ENCODE results near the gene STAT4.

Gene STAT4

DNA sequence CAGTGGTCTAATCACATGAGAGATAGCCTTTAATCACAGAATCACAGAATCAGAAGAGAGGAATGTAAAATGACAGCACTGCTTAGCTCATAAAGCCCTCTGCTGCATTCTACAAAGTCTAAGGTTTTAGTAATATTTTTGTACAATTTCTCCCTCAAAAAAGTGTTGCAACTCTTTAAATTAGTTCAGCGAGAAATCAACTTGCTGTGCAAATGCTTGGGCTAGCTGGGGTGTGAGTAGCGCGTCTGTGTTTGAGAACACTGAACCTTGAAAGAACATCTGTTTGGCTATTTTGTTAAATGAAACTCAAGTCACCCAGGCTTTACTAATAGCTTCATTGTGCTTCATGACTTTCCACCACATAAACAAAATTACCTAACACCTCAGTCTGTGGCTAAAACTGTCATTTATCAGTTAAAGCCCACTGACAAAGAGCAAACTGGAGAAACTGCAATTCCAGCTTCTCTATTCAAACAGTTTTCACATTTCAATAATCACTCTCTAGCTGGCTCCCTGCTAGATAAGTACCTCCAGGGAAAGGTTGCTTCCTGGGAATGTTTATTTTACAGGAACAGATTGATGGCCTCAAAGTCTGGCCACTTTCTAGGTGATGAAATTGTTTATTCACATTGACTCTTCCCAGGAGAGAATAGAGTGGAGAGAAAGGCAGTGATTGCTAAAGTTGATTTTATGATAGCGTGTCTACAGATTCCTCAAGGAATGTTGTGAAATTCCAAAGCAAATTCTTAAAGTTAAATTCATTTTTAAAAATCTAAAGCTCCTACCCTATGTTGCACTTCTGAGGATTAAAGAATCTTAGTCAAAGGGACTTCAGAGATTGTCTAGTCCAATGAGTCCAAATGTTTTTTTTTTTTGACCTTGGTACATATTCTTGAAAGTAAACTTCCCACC is 100.8 kb downstream of the STAT4 start:
- TF ChIP-seq POLR2A (IDR thresholded peaks at IDR 0.05; ENCODE audit: low read depth, low read length), result no peak
- no peak for FAIRE-seq
- DNase-seq (ENCODE audit: insufficient read length, low spot score), result no peak

DNA sequence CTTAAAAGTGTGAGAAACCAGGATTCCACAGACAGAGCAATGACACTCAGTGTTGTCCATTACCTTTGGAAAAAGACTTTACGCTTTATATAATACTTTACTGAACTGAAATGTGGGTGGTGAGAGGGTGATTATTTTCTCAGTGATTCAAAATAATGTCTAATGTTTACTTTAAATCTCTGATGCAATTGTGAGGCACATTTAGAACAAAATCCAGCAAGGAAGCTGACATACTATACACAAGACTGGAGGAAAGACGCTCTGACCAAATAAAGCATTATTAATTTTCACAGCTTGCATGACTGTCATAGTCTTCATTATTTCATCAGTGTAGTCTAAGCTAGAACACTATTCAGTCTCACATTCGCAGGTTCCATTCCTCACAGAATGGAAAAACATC is 102.7 kb downstream of the STAT4 start:
- TF ChIP-seq POLR2A (IDR thresholded peaks at IDR 0.05; ENCODE audit: low read depth, low read length), result no peak
- FAIRE-seq, result no peak
- DNase-seq (ENCODE audit: insufficient read length, low spot score), result no peak

DNA sequence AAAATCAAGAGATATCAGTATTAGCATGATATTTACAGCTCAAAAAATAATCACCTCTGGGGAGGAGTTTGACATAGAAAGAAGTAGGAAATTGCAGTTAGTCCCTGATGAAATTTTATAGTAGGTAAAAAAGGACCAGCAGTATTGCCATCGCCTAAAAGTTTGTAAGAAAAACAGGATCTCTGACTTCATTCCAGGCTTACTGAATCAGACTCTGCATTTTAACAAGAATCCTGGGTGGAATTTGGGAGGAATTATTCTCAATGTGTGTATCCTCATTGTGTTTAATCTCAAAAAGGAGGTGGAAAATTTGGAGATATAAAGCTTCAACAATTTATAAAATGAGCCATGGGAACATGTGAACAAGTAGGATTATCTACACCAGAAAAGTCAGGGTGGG is 105.7 kb downstream of the STAT4 start:
- DNase-seq (ENCODE audit: insufficient read length, low spot score), result no peak
- TF ChIP-seq POLR2A (IDR thresholded peaks at IDR 0.05; ENCODE audit: low read depth, low read length), result no peak
- FAIRE-seq, result no peak

DNA sequence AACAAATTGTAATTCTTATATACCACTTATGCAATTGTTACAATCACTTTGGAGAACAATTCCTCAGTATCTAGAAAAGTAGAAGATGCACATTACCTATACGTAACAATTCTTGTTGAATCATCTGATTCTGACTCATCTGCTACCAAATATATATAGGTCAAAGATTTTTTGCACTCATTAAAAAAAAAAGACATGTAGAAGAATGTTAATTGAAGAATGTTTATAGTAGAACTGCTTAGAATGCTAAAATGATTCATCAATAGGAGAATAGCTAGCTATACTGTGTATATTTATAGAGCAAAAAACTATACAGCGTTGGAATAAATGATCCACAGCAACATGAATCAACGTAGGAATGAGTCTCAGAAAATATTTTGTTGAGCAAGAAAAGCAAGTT is 107.4 kb downstream of the STAT4 start:
- FAIRE-seq (no peak), DNase-seq (ENCODE audit: insufficient read length, low spot score) (no peak)
- TF ChIP-seq POLR2A (IDR thresholded peaks at IDR 0.05; ENCODE audit: low read depth, low read length), result no peak

DNA sequence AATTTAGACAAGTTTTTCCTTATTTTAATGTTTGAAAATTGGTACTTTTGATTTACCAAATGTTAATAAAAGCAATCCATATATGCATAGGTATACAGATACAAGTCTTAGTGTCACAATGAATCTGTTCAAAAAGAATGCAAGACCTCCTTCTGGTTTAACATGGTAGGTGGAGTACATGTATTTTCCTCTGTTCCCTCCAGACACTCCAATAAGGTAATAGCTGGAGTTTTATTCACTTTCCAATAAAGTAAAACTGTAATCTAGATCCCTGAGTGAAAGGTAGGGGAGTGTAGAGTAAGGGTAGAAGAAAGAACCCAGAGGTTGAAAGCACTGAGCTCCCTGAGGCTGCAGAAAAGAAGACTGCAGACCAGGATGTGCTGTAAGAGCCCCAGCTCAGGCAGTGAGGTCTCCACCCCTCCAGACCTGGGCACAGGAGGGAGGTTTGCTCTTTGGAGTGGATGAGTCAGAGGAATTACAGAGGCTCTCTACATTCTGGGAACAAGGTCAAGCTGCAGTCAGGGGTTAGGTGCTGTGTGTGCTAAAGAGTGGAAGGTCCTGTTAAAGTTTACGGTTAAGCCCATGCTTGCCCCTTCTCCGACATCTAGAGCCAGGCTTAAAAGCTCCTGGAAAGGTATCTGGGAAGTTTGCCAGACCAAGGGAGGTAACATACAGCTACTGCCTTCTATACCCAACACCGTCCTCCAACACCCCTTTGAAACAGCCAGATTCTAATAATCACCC is 109.2 kb downstream of the STAT4 start:
- FAIRE-seq (peak; percentile 97), DNase-seq (ENCODE audit: insufficient read length, low spot score) (peak; percentile 59)
- TF ChIP-seq POLR2A (IDR thresholded peaks at IDR 0.05; ENCODE audit: low read depth, low read length), result no peak

DNA sequence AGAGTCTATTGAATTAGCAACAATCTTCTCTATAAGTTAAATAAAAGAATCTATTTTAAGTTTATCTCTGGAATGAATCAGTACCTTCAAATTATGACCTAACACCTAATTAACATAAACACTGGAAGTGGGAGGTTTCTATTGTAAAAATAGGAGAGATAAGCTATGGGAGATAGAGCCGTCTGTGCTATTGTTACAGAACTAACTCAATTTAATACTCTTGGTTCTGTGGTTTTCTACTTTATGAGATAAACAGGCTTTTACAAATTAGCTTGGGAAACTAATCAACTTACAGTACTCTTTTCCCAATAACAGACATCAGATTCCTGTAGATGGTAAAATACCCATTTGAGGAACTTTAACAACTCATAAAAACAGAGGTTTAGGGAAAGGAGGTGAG is 111.2 kb downstream of the STAT4 start:
- no peak for TF ChIP-seq POLR2A (IDR thresholded peaks at IDR 0.05; ENCODE audit: low read depth, low read length)
- FAIRE-seq (no peak), DNase-seq (ENCODE audit: insufficient read length, low spot score) (no peak)

DNA sequence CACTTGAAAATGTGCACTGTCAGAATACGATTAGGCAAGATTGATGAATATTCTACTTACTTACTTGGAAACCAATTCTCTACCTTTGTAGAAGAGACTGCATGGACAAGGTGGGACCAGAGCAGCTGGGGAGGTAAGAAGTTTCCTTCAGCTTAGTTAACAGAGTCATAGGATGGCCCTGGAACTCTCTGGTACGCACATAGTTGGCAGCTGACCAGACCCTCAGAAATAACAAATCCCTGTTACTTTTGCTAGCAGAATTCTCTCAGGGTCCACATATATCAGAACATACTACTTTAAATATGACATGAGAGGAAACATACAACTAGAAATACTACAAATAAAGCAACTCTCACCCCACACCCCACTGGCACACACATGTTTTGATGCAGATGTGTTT is 112.1 kb downstream of the STAT4 start:
- no peak for TF ChIP-seq POLR2A (IDR thresholded peaks at IDR 0.05; ENCODE audit: low read depth, low read length)
- DNase-seq (ENCODE audit: insufficient read length, low spot score) (no peak), FAIRE-seq (no peak)

DNA sequence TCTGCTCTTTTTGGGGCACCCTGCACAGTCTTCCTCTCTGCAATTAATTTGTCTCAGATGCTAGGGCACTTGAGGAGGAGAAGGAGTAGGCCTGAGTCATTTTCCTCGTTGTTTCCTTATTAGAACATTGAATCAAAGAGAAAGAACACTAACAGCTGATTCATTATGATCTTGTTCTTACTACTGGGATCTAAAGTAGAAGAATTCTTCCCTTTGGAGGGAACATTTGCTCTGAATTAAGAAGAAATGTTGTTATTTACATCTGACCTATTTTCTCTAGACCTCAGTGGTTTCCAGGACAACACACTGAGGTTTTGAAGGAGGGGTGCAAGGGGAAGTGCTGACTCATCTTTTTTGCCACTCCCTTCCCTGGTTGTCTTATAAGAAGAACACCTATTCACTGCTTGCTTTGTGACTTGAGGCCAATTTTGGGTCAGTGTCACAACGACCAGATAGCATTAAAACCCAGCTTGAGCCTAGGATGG is 112.5 kb downstream of the STAT4 start:
- DNase-seq (ENCODE audit: insufficient read length, low spot score) (no peak), FAIRE-seq (peak; percentile 82)
- no peak for TF ChIP-seq POLR2A (IDR thresholded peaks at IDR 0.05; ENCODE audit: low read depth, low read length)

DNA sequence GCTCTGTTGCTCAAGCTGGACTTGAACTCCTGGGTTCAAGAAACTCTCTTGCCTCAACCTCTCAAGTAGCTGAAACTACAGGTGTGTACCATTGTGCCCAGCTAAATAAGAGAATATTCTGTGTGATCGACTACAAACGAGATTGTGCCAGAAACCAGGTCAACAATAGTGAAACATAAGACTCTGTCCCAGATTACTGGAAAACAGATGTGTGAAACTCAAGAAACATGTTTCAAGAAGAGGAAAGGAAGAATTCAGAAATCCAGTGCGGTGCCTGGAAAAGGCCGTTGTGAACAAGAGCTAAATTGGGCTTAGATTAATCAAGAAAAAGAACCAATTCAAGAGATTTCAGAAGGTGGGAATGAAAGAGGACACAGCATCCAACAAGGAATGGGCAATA is 113.4 kb downstream of the STAT4 start:
- FAIRE-seq (no peak), DNase-seq (ENCODE audit: insufficient read length, low spot score) (no peak)
- no peak for TF ChIP-seq POLR2A (IDR thresholded peaks at IDR 0.05; ENCODE audit: low read depth, low read length)

DNA sequence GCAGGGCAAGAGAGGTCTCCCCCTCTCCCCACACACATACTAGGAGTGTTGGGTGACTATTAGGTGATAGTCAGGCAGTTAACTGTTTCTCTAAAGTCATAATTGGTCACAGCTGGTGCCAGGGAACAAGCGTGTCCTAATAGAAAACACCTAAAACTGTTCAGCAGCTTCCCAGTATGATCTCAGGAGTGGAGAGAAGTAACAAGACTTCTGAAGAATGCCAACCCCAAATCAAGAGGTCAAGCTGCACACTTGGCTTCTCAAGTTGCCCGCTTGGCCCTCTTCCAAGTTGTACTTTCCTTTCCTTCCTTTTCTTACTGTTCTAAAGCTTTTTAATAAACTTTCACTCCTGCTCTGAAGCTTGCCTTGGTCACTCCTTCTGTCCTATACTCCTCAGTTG is 114.4 kb downstream of the STAT4 start:
- no peak for TF ChIP-seq POLR2A (IDR thresholded peaks at IDR 0.05; ENCODE audit: low read depth, low read length)
- FAIRE-seq, result no peak

DNA sequence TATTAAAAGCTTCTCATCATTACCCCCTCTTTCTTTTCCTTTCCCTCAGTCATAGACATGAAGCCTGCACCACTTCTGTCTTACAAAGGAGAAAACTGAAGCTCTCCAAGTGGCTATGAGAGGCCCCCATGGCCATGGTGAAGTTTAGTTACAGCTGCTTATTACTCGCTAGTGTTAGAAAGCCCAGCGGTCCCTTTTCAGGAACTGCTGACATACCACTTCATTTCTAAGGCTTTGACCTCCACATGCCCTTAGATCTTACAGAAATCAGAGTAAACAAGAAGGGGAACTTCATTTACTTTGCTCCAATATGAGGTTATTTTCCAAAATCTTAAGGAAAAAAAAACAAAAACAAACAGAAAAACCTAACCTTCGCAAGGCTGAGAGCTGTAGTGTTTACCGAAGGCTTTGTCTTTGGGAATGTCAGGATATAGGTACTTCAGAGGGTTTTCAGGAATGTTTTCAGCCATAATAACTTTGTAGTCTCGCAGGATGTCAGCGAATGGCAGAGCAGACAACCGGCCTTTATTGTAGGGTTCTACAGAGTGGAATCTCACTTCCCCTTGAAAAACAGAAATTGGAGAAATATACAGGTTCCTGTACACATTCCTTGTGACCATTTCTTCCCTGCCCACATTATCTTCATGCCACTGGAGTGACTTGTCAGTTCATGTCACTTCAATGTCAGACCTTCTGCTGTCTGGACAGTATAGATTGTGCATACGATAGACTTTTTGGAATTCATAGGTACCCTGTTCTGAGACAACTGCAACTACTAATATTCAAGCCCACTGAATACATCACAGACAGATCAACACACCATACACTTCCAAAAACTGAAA is 118.0 kb downstream of the STAT4 start:
- FAIRE-seq, result no peak

More for the DNA sequence above, 114.4 kb downstream of the STAT4 start:
- no peak for DNase-seq (ENCODE audit: insufficient read length, low spot score)

DNA sequence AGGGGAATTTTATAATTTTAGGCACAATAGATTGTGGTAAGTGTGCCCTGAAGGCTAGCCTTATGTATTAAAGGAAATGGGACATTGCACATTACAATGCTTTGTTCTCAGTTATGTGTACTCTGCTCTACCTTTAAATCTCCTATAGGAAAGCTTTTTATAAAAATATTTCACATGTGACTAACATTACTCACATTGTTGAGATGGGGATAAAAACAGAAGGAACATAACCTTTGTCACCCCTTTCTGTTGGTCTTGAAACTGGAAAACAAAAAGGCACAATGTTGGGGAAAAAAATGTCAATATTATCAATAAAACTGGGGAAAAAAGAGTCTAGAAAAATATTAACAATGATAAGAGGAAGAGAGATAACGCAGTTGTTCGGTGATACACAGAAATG is 119.5 kb downstream of the STAT4 start:
- TF ChIP-seq POLR2A (IDR thresholded peaks at IDR 0.05; ENCODE audit: low read depth, low read length), result no peak
- DNase-seq (ENCODE audit: insufficient read length, low spot score), result no peak
- FAIRE-seq, result no peak

More for the DNA sequence above, 118.0 kb downstream of the STAT4 start:
- no peak for DNase-seq (ENCODE audit: insufficient read length, low spot score)
- no peak for TF ChIP-seq POLR2A (IDR thresholded peaks at IDR 0.05; ENCODE audit: low read depth, low read length)

DNA sequence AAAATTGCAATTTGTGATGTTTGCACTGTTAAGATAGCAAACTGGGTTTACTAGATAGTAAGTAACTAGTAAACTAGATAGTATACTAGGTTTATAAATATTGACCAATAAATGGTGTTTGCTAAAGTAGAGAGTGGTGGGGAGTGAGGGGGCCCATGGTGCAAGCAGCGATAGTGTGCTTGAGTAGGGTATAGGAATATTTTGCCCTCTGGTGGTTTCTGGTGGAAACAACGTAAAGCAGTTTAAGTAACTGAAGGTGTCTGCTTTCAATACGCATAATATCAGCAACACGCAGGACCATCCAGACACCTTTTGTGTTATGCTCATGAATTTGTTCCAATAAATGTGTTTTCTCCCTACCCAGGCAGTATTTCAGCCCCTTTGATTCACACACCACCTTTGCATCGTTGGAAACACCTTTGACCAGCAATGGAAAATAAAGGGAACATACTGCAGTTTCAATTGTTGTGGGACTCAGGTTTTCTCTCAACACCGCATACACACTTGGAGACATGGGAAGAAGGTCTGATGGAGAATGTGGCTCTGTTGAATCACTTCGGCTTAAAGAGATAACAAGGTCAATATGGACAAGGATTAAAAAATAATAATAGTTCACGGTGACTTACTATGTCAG is 120.2 kb downstream of the STAT4 start:
- DNase-seq (ENCODE audit: insufficient read length, low spot score) (no peak), FAIRE-seq (peak; percentile 94)
- no peak for TF ChIP-seq POLR2A (IDR thresholded peaks at IDR 0.05; ENCODE audit: low read depth, low read length)

All from H54 (cell line).